Measurements from ENCODE around the gene HAUS7.

HAUS7 gene

GRCh38 chrX:153406903-153407302, 63.5 kb downstream of the HAUS7 start:
- Histone ChIP-seq H3K4me3 (ENCODE audit: low read depth, low read length) (no peak overlapping the region), H3K27ac (ENCODE audit: extremely low read depth, low read depth, low read length) (no peak overlapping the region), H3K4me1 (ENCODE audit: control insufficient read depth, insufficient read depth, low read length) (no peaks in the 10 kb centered on the region; the same call in 1 of the 2 replicates), H3K9me3 (ENCODE audit: control insufficient read depth, insufficient read depth, low read depth, low read length) (no peaks in the 10 kb centered on the region), H3K36me3 (ENCODE audit: control insufficient read depth in 2 of 2, insufficient read depth in 1 of 2, low read length in 2 of 2) (no peaks in the 10 kb centered on the region)
- TF ChIP-seq ZNF280C (tag by site-specific recombination; IDR thresholded peaks at IDR 0.05), result no peak
- no peak for TF ChIP-seq ZBTB8A (tag by site-specific recombination; IDR thresholded peaks at IDR 0.05)
- no peak for TF ChIP-seq ZNF133 (tag by site-specific recombination; IDR thresholded peaks at IDR 0.05)
- TF ChIP-seq ZNF48 (tag by site-specific recombination; IDR thresholded peaks at IDR 0.05), result no peak
- TF ChIP-seq ZNF426 (tag by site-specific recombination; IDR thresholded peaks at IDR 0.05), result no peak
- no peak for TF ChIP-seq PRDM2 (tag by site-specific recombination; IDR thresholded peaks at IDR 0.05; ENCODE audit: borderline replicate concordance)
- TF ChIP-seq ZNF26 (tag by site-specific recombination; IDR thresholded peaks at IDR 0.05), result no peak
- no peak for TF ChIP-seq ZNF292 (tag by site-specific recombination; IDR thresholded peaks at IDR 0.05; ENCODE audit: borderline replicate concordance, low read depth)
- CTCF ChIA-PET, result interaction anchor here (0.6 to 1.3 kb wide), 5 partner anchors 10 to 512 kb away, joined by 3 to 6 read pairs (median 3); no protein-coding TSS in a partner anchor
- POLR2A ChIA-PET, result no interaction called here

- Histone ChIP-seq H3K27ac (ENCODE audit: extremely low read depth, low read depth, low read length) (no peak overlapping the region), H3K36me3 (ENCODE audit: control insufficient read depth in 2 of 2, insufficient read depth in 1 of 2, low read length in 2 of 2) (no peaks in the 10 kb centered on the region), H3K4me1 (ENCODE audit: control insufficient read depth, insufficient read depth, low read length) (no peaks in the 10 kb centered on the region), H3K9me3 (ENCODE audit: control insufficient read depth, insufficient read depth, low read depth, low read length) (no peaks in the 10 kb centered on the region), H3K4me3 (ENCODE audit: low read depth, low read length) (no peak overlapping the region)
- ChIA-PET CTCF (interaction anchor here (0.6 to 1.3 kb wide), 3 partner anchors 11 to 511 kb away, joined by 3 to 6 read pairs (median 3); no protein-coding TSS in a partner anchor), POLR2A (no interaction called here)
- TF ChIP-seq ZNF768 (tag by site-specific recombination; IDR thresholded peaks at IDR 0.05) (no peak), SP2 (tag by site-specific recombination; IDR thresholded peaks at IDR 0.05) (no peak), KLF9 (tag by site-specific recombination; IDR thresholded peaks at IDR 0.05; ENCODE audit: low read depth) (no peak), ZNF701 (tag by site-specific recombination; IDR thresholded peaks at IDR 0.05) (no peak), ZIC2 (tag by site-specific recombination; IDR thresholded peaks at IDR 0.05) (no peak), ZNF10 (tag by site-specific recombination; IDR thresholded peaks at IDR 0.05) (no peak), ZNF488 (tag by site-specific recombination; IDR thresholded peaks at IDR 0.05) (no peak), ZNF544 (tag by site-specific recombination; IDR thresholded peaks at IDR 0.05) (no peak), ZNF292 (tag by site-specific recombination; IDR thresholded peaks at IDR 0.05; ENCODE audit: borderline replicate concordance, low read depth) (no peak), ZNF580 (tag by site-specific recombination; IDR thresholded peaks at IDR 0.05) (no peak), EGR2 (tag by site-specific recombination; IDR thresholded peaks at IDR 0.05; ENCODE audit: low read depth) (no peak), ZNF248 (tag by site-specific recombination; IDR thresholded peaks at IDR 0.05) (no peak), ZSCAN30 (tag by site-specific recombination; IDR thresholded peaks at IDR 0.05) (no peak), ZNF362 (tag by site-specific recombination; IDR thresholded peaks at IDR 0.05) (no peak)
Measured at GRCh38 chrX:153406011-153406410, 64.4 kb downstream of the HAUS7 start.

Data from HEK293 (cell line).